GM10847 (cell line): ENCODE data around the gene DOCK3.
A peak's percentile ranks its signal among the peaks of the same experiment; 100 is the strongest.

Experiments
- POLR2A ChIP-seq: IDR thresholded peaks from 2 replicates; pipeline ENCODE4 v1.6.1; 2011; ENCODE audit not compliant: insufficient read length; ENCODE audit errors: extremely low read depth

The DOCK3 gene

GRCh38 chr3:51379746-51380455, 705.2 kb downstream of the DOCK3 start:
- TF ChIP-seq POLR2A: no peak

- TF ChIP-seq POLR2A: no peak
These were observed 706.0 kb downstream of the DOCK3 start for GRCh38 chr3:51380601-51381332.

GRCh38 chr3:51381333-51381705, 706.6 kb downstream of the DOCK3 start:
- no peak for TF ChIP-seq POLR2A

GRCh38 chr3:51382076-51382745, 707.5 kb downstream of the DOCK3 start:
- no peak for TF ChIP-seq POLR2A

GRCh38 chr3:51382947-51383578, 708.3 kb downstream of the DOCK3 start:
- TF ChIP-seq POLR2A: no peak

GRCh38 chr3:51384055-51384725, 709.5 kb downstream of the DOCK3 start:
- no peak for TF ChIP-seq POLR2A

DNA sequence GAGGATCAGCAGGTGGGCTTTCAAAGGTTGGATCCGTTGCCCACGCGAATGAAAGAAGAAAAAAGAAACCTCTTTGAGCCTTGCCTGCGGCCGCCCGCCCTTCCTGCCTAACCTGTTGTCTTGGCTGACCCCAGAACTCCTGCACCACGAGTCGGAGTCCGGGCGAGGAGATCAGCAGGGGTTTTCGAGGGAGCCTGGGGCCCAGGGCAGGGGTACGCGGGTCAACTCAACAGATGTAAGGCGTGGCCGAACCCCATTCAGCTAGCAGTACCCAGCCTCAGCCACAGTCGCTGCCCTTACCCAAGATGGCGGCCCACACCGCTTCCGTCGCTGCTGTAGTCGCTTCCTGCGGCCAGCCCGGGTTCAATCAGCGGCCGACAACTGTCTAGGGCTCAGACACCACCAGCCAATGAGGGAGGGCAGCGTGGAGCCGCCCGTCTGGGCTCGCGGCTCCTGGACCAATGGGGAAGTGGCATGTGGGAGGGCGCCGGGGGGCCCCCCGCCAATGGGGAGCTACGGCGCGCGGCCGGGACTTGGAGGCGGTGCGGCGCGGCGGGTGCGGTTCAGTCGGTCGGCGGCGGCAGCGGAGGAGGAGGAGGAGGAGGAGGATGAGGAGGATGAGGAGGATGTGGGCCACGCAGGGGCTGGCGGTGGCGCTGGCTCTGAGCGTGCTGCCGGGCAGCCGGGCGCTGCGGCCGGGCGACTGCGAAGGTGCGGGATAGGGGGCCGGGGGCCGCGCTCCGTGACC, 710.2 kb downstream of the DOCK3 start, which contains the start of gene MANF:
MANF (plus strand) TSS at position 566 of the 748 bp plus-strand sequence; CDS start at position 618, 52 bp downstream.
- peak; percentile 93 for TF ChIP-seq POLR2A

- no peak for TF ChIP-seq POLR2A
These were observed 710.9 kb downstream of the DOCK3 start for GRCh38 chr3:51385621-51386091.

- TF ChIP-seq POLR2A: no peak
These were observed 711.6 kb downstream of the DOCK3 start for GRCh38 chr3:51386159-51386851.

GRCh38 chr3:51386852-51387229, 712.1 kb downstream of the DOCK3 start:
- TF ChIP-seq POLR2A: no peak

DNA sequence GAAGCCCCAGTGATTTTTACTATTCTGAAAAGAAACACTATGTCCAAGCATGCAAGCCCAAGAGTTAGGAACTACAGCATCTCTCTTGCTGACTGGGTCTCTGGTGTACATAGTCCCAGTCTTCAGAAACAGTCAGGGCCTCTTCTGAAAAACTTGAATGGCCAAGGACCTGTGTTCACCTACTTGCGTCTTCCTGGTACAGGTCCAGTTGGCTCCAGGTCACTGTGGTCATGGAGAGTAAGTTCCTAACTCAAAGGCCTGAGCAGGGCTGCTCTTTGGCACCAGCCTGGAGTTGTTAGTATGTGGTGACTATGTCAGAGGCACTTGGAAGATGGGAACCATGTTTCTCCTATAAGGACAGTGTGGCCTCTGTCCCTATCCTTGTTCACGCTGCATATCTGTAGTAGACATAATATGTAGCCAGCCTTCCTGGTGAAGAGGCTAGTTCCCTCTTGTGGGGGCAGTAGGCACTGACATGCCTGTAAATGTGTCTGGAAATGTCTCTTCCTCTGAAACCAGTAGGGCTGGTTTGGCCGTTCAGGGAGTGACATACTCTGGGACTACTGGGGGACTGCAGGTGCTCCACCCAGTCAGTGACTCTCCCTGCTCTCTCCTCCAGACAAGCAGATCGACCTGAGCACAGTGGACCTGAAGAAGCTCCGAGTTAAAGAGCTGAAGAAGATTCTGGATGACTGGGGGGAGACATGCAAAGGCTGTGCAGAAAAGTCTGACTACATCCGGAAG, 713.7 kb downstream of the DOCK3 start:
- no peak for TF ChIP-seq POLR2A

- TF ChIP-seq POLR2A: no peak
These were observed 714.9 kb downstream of the DOCK3 start for GRCh38 chr3:51389423-51390183.
